ENCODE data around the gene MBP.

Gene MBP

DNA sequence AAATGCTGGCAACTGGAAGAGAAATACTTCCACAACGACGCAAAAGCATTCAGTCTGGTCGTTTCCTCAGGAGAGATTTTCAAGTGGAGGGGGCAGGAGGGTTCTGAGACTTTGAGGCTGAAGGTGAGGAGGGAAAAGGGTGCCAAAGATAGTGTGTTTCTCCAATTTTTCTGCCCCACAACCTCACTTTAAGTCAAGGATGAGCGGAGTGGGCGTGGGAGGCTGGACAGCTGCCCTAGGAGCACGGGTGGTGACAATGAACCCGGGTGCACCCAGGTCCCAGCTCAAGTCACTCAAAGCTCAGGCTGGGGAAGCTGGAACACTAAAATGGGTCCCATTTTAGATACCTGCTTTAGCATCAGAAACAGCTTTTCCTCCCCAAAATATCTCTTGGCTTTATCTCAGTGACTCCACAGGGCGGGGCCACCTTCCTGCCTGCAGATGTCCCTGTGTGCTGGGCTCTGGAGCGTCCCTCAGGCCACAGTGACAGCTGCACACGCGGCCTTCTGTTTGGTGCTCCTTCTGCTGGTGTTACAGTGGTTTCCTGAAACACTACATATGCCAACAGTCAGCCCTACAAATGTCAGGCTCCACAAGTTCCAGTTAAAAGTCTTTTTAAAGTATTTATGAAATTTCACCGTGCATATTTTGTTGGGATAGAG is 1.4 kb upstream of the MBP start:
- no peak for DNase-seq (ENCODE audit: low spot score)

DNA sequence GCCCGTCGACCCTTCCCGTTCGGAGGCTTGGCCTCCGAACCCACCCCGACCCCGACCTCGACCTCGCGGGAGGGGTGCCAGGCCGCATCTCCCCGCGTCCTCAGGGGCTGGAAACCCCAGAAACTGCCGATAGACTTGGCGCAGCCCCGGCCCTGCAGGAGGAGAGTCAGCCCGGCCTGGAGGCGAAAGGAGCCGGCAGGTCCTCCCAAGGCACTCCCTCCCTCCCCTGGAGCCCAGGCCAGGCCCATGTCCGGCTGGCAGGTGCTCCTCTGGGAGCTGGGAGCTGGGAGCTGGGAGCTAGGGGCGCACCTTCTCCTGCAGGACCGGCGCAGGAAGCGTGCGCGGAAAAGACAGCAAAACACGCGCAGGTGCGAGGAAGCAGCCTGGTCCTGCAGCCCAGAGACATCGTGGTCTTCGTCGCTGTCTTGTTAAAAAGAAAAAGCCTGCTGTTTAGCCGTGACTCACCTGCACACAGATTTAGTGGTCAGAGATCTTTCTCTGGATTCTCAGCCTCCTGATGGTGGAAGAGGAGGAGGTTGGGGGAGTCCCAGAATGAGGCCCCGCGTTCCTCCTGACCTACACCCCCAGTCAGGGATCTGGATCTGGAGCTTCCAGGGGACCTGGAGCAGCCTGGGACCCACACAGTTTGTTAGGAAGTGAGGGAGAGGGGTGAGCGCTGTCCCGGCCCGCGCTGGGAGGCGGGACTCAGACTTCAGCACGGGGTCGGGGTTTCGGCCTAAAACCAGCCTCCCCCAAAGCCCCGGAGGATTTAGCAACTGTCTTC is 660 bp upstream of the MBP start:
- DNase-seq (ENCODE audit: low spot score) = no peak

DNA sequence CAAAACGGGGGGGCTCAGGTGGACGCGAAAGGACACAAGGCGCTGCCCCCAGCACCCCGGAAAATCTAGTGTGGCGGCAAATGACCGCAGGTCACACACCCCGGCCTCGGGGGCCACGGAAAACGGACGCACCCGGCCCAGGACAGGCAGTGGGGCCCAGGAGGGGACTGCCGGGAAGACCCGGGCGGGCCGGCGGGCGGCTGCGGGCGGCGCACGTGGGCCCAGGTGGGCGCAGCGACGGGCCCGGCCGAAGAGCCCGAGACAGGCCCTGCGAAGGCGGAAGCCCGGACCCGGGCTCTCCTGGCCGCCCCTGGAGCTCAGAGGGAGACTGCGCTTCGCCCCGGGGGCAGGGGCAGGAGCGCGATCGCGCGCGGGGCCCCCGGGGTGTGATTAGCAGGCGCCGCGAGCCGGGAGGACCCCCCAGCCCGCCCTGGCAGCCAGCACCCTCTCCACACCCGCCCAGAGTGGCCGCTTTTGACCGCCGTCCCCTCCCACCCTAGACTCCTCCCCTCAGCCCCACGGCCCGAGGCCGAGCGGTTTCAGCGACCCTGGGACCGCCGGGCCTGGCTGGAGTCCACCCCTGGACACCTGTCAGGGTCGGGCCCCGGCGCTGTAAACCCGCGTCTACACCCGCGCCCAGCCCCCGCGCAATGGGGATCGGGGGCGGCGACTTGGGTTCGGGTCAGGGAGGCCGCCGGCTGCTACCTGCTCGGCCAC is 773 bp downstream of the MBP start:
- DNase-seq (ENCODE audit: low spot score) = no peak

DNA sequence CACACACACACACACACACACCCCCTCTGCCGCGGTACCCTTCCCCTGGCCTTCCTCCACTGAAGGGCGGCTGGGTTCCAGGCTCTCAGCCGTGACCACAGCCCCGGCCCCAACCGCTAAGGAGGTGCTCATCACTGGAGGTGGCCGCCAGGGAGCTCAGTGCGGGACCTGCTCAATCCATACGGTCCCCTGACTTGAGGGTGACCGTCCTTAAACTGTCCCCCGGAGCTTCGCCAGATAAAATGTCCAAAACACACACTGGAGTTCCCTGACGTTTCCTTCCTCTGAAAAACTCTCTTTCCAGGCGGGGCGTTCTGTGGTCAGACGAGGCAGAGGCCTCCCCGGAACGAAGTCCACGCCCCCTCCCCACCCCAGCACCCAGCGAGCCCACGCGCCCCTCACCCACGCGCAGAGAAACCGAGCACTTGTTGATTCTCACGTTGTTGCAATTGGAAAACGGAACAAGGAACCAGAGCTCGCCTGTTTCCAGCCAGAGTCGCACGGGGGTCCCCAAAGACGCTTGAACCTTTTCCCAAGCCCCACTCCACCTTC is 1.4 kb downstream of the MBP start:
- DNase-seq (ENCODE audit: low spot score) = no peak

DNA sequence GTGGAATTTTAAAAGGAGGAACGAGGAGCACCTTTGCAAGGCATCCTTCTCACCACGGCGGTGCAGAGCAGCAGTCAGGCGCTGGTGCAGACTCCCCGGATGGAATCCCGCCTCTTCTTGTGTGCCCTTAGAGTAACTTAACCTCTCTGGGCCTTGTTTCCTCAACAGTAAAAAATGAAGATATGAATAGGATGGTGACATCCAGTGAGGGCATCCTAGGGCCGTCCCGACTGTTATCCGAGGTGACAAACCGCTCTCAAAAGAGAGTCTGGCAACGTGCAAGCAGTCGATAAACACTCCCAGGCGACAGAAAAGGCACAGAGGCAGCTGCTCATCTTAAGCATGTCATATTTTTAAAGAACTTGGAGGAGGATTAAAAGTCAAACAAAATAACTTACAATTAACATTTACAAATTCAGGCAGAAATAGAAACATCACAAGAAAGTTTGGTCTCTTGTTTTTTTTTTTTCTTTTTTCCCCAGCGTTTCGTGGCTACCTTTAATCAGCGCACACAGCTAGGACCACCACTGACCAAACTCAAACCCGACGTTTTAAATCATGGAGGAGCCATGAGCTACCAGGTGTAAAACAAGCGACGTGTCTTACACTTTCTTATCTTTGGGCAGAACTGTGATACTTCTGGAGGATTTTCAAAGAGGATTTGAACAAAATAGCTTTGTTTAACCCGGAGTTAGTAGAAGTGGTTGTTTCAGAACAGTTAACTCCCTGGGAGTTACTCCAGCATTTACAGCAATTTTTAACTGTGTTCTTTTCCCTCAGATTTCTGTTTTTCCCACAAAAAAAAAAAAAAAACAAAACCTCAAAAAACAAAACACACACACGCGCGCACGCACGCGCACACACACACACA is 2.1 kb downstream of the MBP start:
- DNase-seq (ENCODE audit: low spot score) = no peak

DNA sequence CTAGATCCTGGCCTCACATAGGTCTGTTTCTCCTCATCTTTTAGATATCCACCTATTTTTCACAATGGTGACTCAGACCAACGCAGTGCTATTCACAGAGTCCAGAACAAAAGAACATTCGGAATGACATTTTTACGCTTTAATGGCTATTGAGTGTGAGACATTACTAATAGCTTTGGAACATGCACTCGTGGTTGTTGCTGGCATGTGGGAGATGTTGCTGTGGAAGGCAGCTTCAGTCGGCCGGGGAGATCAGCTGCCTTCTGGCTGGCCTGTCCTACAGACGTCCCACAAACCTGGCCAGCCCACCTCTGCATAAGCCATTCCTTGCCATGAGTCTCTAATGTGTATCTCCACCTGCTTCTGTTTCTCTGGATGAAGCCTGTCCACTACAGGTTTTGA is 3.4 kb downstream of the MBP start:
- no peak for DNase-seq (ENCODE audit: low spot score)

DNA sequence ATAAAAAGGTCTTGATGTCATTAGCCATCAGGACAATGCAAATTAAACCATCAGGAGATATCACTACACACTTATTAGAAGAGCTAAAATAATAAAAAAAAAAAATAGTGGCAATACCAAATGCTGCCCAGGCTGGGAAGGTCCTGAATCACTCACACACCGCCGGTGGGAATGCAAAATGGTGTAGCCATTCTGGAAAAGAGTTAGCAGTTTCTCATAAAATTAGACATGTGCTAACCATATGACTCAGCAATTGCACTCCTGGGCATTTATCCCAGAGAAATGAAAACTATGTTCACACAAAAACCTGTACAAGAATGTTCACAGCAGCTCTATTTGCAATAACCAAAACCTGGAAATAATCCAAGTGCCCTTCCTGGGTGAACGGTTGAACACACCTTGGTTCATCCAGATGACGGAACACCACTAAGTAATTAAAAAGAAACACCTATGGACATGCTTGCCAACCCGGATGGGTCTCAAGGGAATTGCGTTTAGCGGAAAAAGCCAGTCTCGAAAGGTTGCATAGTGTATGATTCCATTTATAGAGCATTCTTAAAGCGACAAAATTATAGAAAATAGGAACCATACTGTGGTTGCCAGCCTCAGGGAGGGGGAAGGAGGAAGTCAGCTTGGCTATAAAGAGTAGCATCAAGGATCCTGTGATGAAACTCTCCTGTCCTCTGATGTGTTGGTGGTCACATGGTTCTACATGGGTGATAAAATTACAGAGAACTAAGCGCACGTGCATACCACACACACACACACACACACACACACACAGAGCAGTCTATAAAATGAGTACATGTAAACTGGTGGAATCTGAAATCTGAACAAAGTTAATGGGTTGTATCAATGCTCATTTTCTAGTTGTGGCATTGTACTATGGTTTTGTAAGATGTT is 4.6 kb downstream of the MBP start:
- no peak for DNase-seq (ENCODE audit: low spot score)

DNA sequence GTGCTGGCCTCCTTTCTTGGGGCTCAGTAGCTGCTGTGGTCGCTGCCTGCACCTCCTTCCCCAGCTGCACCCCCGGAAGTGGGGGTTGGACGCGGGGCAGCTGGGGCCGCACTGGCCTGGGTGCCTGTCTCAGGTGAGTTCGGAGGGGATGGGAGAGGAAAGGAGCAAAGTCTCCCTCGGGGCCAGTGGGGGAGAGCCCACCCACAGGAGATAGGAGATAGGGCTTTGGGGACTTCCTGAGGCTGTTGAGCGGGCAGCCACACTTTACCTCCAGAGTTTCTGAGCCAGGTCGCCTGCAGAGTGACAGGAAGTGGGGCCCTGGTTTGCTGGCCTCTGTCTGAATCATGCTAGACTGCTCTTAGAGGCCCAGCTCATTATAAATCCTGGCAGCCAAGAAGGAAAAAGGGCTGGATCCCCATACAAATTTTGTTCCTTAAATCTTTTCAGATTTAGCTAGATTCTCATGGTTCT is 8.1 kb downstream of the MBP start:
- no peak for DNase-seq (ENCODE audit: low spot score)

DNA sequence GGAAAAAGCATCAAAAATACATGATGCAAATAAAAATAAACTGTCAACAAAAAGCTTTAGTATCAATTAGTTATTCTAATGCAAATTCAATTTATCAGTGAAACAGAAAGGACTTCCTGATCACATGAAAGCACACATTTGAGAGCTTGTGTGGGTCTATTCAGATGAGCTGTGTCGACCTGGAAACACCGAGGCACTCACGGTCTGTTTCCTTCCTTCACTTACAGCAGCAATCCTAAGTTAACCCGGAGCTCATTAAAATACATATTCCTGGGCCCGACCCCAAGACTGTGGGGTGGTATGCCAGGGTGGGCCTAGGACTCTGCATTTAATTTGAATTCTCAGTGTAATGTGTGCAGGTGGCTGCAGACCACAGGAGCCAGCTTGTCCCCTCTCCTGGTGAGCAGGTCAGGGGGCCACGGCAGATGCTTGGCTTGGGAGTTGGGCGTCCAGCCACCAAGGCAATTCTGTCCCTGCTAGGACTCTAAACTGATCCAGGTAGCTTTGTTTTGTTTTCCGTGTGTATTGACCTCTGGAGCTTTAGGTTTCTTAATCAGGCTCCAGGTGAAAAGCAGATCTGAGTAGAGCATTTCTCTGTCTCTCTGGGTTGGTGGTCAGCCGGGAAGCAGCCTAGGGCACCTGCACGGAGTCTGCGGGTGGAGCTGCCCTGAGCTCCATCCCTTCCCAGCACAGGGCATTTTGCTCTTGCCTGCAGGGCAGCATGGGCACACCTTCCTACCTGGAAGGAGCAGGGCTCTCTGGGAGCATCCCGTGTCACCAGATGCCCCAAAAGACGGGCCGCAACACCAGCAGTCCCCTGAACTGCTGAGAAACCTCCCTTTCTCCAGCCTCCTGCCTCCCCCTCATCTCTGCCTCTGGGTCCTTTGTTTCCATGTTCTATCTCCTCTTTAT is 9.0 kb downstream of the MBP start:
- DNase-seq (ENCODE audit: low spot score) = no peak

DNA sequence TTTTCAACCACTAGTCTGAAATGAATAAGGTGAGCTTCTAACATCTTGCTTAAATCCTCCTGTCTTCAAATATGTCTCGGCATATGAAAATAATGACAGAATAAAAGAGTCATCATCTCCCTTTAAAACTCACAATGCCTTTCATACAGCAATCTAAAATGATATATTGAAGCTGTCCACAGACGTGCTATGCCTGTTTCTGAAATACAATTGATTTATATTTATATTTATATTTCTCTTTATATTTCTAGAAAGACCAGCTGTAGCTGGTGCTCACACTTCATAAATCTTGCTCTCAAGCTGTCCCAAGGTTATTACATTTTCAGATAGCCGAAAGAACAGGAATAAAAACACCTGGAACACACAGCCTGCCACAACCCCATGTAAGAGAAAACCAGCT is 11.1 kb downstream of the MBP start:
- DNase-seq (ENCODE audit: low spot score) = no peak

DNA sequence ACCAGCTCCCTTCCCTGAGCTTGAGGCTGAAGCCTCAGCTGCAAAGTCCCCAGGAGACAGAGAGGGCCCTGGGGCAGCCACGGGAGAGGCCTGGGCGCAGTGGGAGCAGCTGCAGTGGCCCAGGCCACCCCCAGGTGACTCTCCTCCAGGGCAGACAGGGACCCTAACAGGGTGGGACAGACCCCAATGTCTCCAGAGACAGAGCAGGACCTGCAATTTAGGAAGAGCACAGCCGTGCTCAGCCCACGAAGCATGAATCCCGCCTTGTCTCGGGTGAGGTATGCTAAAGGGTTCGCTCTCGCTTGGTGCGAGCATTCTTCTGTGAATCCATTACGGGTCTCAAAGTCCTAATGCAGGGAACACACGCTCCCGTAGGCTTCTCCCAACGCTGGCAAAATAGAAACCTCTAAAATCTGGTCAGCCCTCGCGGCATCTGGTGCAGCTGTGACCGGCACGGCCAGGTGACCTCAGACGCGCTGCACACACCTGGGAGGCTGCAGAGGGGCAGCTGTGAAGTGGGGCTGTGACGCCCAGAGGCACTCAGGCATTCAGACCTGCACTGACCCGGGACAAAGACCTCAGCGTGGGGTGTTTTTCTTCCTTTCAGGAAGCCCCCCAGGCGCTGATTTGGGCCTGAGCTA is 12.6 kb downstream of the MBP start:
- DNase-seq (ENCODE audit: low spot score) = no peak

DNA sequence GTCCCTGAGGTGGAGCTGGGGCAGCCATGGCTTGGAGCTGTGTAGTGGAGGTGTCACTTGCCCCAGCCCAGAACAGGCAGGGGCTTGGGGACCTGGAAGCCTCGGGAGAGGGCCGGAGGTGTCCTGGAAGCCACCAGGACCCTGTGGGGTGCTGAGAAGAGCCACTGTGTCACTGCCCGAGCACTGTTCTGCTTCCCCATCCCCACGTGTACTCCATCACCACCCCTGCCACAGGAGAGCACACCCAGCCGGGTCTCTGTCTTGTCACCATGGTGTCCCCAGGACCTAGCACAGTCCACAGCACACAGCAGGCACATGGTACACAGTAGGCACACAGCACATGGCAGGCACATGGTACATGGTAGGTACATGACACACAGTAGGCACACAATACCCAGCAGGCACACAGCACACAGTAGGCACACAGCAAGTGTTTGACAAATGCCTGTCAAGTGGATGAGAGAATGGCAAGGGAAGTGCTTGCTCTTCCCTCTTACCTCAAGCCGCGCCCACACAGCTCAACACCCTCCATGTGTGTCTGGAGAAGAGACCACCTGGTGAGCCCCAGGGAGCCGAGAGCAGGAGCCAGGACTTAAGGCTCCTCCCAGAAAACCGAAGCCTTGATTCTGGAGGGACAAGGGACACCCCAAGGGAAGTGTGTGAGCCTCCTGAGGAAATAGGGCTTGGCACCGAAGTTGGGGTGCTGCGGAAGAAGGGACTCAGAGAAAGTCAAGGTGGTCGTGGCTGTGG is 13.3 kb downstream of the MBP start:
- DNase-seq (ENCODE audit: low spot score) = no peak

DNA sequence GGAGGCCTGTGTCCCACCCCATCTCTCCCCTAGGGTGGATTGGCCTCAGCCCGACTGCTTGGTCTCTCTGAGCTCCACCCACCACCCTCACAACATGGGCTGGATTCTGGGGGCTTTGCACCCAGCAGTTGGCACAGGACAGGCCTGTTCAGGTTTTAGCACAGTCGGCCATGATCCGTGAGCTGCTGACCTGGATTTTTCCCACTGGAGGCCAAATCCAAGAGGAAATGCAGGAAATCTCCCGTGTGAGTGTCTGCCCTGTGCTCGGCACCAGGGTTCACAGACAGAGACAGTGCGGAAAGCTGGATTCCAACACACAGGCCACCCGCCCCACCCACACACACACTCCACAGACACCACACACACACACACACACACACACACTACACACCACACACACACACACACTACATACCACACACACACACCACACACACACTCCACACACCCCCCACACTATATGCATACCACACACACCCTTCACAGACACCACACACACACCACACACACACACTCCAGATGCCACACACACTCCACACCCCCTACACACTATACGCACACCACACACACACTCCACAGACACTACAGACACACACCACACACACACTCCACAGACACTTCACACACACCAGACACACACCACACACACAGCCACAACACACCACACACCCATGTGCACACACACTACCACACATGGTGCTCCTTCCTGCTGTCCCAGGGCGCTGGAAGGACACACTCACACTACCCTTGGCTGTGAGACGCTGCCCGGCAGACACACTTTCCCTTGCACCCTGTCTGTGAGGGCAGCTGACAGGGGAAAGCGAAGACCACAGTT is 14.1 kb downstream of the MBP start:
- no peak for DNase-seq (ENCODE audit: low spot score)

DNA sequence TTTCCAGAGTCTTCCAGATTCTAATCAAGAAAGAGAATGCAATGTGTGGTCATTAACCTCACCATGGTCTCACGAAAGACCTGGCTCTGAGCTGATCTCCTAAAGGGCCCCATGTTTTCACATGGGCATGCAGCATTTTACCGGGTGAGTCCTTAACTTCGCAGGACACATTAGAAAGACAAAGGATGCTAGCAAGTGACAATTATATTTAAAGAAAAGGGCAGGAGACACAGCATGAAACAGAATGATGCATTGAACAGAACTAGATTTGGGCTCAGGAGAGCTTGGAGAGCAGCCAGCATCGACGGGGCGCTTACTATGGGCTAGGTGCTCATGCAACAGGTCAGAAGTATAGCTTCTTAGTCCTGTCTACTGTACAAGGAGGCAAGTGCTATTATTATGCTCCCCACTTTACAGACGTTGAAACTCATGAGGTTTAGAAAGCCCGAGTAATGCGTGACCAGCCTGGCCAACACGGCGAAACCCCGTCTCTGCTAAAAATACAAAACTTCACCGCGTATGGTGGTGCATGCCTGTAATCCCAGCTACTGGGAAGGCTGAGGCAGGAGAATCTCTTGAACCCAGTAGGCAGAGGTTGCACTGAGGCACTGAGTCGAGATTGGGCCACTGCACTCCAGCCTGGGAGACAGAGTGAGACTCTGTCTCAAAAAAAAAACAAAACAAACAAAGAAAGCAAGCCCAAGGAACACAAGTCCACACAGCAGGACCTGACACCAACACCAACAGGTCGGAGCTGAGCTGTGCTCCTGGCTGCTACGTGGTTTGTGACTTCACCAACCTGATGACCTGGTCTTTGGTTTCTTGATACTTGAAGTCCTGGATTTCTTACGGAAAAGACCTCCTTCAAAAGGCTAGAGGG is 16.1 kb downstream of the MBP start:
- no peak for DNase-seq (ENCODE audit: low spot score)

DNA sequence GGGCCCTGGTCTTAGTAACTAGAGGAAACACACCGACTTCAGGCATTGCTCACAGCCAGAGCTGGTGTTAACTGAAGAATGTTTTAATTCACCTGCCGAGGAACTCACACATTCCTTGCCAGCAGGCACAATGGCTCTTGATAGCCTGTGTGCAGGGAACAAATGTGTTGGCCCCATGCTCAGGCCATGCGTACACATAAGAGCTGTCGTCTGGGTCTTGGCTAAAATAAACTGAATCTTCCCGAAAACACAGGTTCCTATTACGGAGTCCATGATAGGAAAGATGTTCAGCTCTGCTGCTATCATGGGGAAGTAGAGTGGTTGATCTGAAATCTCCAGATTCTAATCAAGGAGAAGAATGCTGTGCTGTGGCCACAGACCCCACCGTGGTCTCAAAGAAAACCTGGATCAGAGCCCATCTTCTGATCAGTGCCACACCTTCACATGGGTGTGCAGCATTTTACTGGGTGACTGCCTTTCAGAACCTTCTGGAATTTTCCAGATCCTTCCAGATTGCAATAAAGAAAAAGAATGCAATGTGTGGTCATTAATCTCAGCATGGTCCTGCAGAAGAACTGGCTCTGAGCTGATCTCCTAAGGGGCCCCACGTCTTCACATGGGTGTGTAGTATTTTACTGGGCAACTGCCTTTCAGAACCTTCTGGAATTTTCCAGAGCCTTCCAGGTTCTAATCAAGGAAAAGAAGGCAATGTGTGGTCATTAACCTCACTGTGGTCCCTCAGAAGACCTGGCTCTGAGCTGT is 17.2 kb downstream of the MBP start:
- no peak for DNase-seq (ENCODE audit: low spot score)

Measured in putamen (tissue), 1 donor.